Upper lobe of left lung (tissue), 6 donors: Measurements from ENCODE around the gene SDF2L1. TPM values are rescaled to one million over a fixed set of nuclear protein-coding genes. Genes with fewer than 3 reads are reported as not detected.

Experiments
- ATAC-seq, 2 donors: fragments of 200-7000 bp; cut with Tn5 transposase; one replicate each; pipeline ENCODE4 v1.9.1; 2022; ENCODE audit warnings: mild to moderate bottlenecking in 2 of 2, moderate library complexity in 2 of 2; ENCODE audit not compliant: low FRiP score in 2 of 2
- DNase-seq, 2 donors: peaks; one replicate each; pipeline ENCODE4 v3.0.0-alpha.2; 2019 to 2020
- H3K27ac ChIP-seq, 4 donors: fragments of 200-600 bp; sonication (generic); one replicate each; pipeline ENCODE4 v1.5.1; 2016 to 2019
- H3K27me3 ChIP-seq, 4 donors: fragments of 200-600 bp; sonication (generic); one replicate each; pipeline ENCODE4 v1.5.1; 2017 to 2019
- H3K36me3 ChIP-seq, 4 donors: fragments of 200-600 bp; sonication (generic); one replicate each; pipeline ENCODE4 v1.5.1; 2016 to 2019
- H3K4me1 ChIP-seq, 4 donors: fragments of 200-600 bp; sonication (generic); one replicate each; pipeline ENCODE4 v1.5.1; 2018 to 2019
- H3K4me3 ChIP-seq, 4 donors: fragments of 200-600 bp; sonication (generic); one replicate each; pipeline ENCODE4 v1.5.1; 2017 to 2019; ENCODE audit warnings: mild to moderate bottlenecking in 2 of 4, moderate library complexity in 1 of 4
- H3K9me3 ChIP-seq, 4 donors: fragments of 200-600 bp; sonication (generic); one replicate each; pipeline ENCODE4 v1.5.1; 2018 to 2019
- CTCF ChIP-seq, 6 experiments: fragments of 450-650 bp in 4 of 6; fragments of 200-600 bp in 2 of 6; sonication (generic) in 2 of 6; IDR thresholded peaks; one replicate each; pipeline ENCODE4 v1.5.1; 2016 to 2019; ENCODE audit warnings: antibody characterized with exemption in 6 of 6
- EP300 ChIP-seq, 4 donors: sonication (generic); formaldehyde crosslinking; IDR thresholded peaks; one replicate each; pipeline ENCODE4 v1.5.1; 2017; ENCODE audit warnings: antibody characterized with exemption in 4 of 4, control low read depth in 2 of 4
- POLR2A ChIP-seq, 4 donors: fragments of 450-650 bp; IDR thresholded peaks; one replicate each; pipeline ENCODE4 v1.5.1; 2016 to 2017; ENCODE audit warnings: antibody characterized with exemption in 4 of 4, mild to moderate bottlenecking in 2 of 4
- POLR2AphosphoS5 ChIP-seq, 2 donors: sonication (generic); formaldehyde crosslinking; IDR thresholded peaks; one replicate each; pipeline ENCODE4 v1.5.1; 2017; ENCODE audit warnings: antibody characterized with exemption in 2 of 2
- WGBS, 2 donors: methylation state at CpG; one replicate each; pipeline ENCODE4 v1.1.5; 2017 to 2018; 5-methylcytosine and 5-hydroxymethylcytosine counted together
- total RNA-seq, 6 donors: library from RNA; depleted of rRNA in 4 of 6; stranded (reverse); fragments of >200 nt in 4 of 6; gene quantifications; one replicate each; pipeline versions ENCODE4 v1.1.0 to v1.2.1, GENCODE V29; 2016 to 2021
- donor health status: DM: no; HTN: no; CAD: no; lungs with moderate emphysema.
- donor health status: DM: no; HTN: yes; CAD: no; lungs with severe emphysema.

Gene SDF2L1
- total RNA-seq, 6 donors from 2014 or later, result 3.1 to 73.1 (median 38.9) TPM

GRCh38 chr22:21626073-21626734, 15.9 kb upstream of the SDF2L1 start:
- DNase-seq (no peak), ATAC-seq (no peak)
- H3K9me3 ChIP-seq, result no peaks in the 10 kb centered on the region
- WGBS, 2 donors, result 74 to 78% methylated on average over 4 of the region's 4 CpGs
- H3K27me3 ChIP-seq, result no peaks in the 10 kb centered on the region
- no peak overlapping the region for H3K27ac ChIP-seq
- no peak overlapping the region for H3K4me3 ChIP-seq
- H3K4me1 ChIP-seq, result peaks cover 14 to 58% (median 25%) of the 10 kb centered on the region in 4 donors
- no peak for TF ChIP-seq POLR2A (IDR thresholded peaks at IDR 0.05)
- no peak for TF ChIP-seq EP300 (IDR thresholded peaks at IDR 0.05)
- TF ChIP-seq POLR2AphosphoS5 (IDR thresholded peaks at IDR 0.05), result no peak
- no peak for TF ChIP-seq CTCF (IDR thresholded peaks at IDR 0.05)
- peaks cover 0 to 21% (median 10%) of the 10 kb centered on the region in 4 donors for H3K36me3 ChIP-seq

GRCh38 chr22:21626735-21627469, 15.2 kb upstream of the SDF2L1 start:
- no peaks in the 10 kb centered on the region for H3K27me3 ChIP-seq
- H3K4me1 ChIP-seq, result peaks cover 13 to 54% (median 23%) of the 10 kb centered on the region in 4 donors
- no peaks in the 10 kb centered on the region for H3K9me3 ChIP-seq
- TF ChIP-seq POLR2AphosphoS5 (IDR thresholded peaks at IDR 0.05) (no peak), POLR2A (IDR thresholded peaks at IDR 0.05) (no peak), CTCF (IDR thresholded peaks at IDR 0.05) (no peak), EP300 (IDR thresholded peaks at IDR 0.05) (no peak)
- no peak for ATAC-seq
- no peak for DNase-seq
- no peak overlapping the region for H3K4me3 ChIP-seq
- H3K27ac ChIP-seq, result no peak overlapping the region
- peaks cover 0 to 20% (median 10%) of the 10 kb centered on the region in 4 donors for H3K36me3 ChIP-seq
- WGBS, 2 donors, result 80 to 85% methylated on average over 11 of the region's 11 CpGs

GRCh38 chr22:21628386-21629254, 13.5 kb upstream of the SDF2L1 start:
- peak overlapping the region; percentile 86 to 95 (median 90) for H3K4me3 ChIP-seq
- H3K4me1 ChIP-seq, result peaks cover 9 to 41% (median 18%) of the 10 kb centered on the region in 4 donors
- no peaks in the 10 kb centered on the region for H3K27me3 ChIP-seq
- TF ChIP-seq POLR2AphosphoS5 (IDR thresholded peaks at IDR 0.05) (no peak), POLR2A (IDR thresholded peaks at IDR 0.05) (no peak), CTCF (IDR thresholded peaks at IDR 0.05) (no peak), EP300 (IDR thresholded peaks at IDR 0.05) (no peak)
- ATAC-seq (peak in 1 of 2 donors; percentile 1), DNase-seq (peak in 1 of 2 donors; percentile 89)
- no peaks in the 10 kb centered on the region for H3K9me3 ChIP-seq
- WGBS, 2 donors, result 73 to 78% methylated on average over 20 to 57 of the region's 74 CpGs
- H3K27ac ChIP-seq, result peak overlapping the region; percentile 79 to 86 (median 82)
- H3K36me3 ChIP-seq, result peaks cover 0 to 4% (median 1%) of the 10 kb centered on the region in 4 donors

GRCh38 chr22:21629255-21630149, 12.6 kb upstream of the SDF2L1 start, which contains the start of gene YDJC:
TSS of gene YDJC (minus strand) at chr22:21630022. CDS start at chr22:21630014, 8 bp downstream.
- Histone ChIP-seq H3K27me3 (no peaks in the 10 kb centered on the region), H3K27ac (peak within 1 kb of the TSS; percentile 79 to 86 (median 82)), H3K4me1 (peaks cover 9 to 32% (median 15%) of the 10 kb centered on the region in 4 donors), H3K4me3 (peak within 1 kb of the TSS; percentile 86 to 95 (median 90)), H3K36me3 (peaks cover 0 to 4% (median 0%) of the 10 kb centered on the region in 4 donors), H3K9me3 (no peaks in the 10 kb centered on the region)
- ATAC-seq (peak; percentile 97), DNase-seq (peak; percentile 97 to 98)
- TF ChIP-seq EP300 (IDR thresholded peaks at IDR 0.05) (no peak), CTCF (IDR thresholded peaks at IDR 0.05) (peak in 5 of 6 experiments; percentile 38 to 96 (median 93)), POLR2AphosphoS5 (IDR thresholded peaks at IDR 0.05) (peak; percentile 60 to 62), POLR2A (IDR thresholded peaks at IDR 0.05) (peak in 2 of 4 donors; percentile 66 to 78)
- WGBS, 2 donors, result 1% methylated on average over 42 of the region's 93 CpGs; no CpG with 5 or more reads in 1 of the 2 donors
